Measurements from ENCODE around the gene PDZK1IP1. TPM values are rescaled to one million over a fixed set of nuclear protein-coding genes. Genes with fewer than 3 reads are reported as not detected.

The PDZK1IP1 gene
- total and polyA plus RNA-seq, 2 donors (not counting 1 experiment from before 2014, with no cell fraction given), result 0.21 TPM; not detected in 1

DNA sequence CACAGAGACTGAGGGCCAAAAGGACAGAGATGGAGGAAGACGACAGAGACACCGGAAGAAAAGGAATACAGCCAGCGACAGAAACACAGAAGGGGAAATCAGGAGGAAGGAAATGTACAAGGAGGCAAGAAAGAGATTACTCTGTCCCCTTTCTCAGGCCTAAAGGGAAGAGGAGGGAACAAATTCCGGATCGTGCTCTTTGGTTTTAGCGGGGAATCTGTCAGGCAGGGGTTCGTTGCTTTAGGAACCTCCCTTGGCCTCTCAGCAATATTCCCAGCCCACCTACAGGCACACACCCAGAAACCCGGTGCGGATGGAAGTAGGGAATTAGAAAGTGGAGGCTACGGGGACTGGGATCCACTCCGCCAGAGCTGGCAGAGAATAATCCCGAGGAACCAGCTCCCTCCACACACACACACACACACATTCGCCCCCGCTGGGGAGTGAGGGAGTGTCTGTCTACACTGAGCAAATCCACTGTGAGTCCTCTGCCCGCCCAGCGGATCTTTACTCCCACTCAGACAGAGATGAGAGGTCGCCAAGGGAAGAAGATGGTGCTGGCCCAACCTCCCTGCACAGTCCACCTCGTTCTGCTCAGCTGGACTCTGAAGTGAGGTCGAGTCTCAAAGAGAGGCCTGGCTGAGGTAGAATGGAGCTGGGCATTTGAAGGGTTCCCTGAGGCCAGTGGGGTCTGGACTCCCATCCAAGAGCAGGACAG lies 36.4 kb upstream of the PDZK1IP1 start:
- Histone ChIP-seq H3K27me3 (replicated peaks in 1 of 4; ENCODE audit: control extremely low read depth in 1 of 4, control insufficient read depth in 3 of 4, insufficient read depth in 4 of 4, low read length in 3 of 4) (peaks cover 0 to 90% (median 57%) of the 10 kb centered on the region in 4 experiments), H3K9me3 (ENCODE audit: control extremely low read depth in 1 of 3, control insufficient read depth in 2 of 3, insufficient read depth in 1 of 3, low read length in 2 of 3) (peaks cover 0 to 22% (median 0%) of the 10 kb centered on the region in 3 donors), H3K4me2 (replicated peaks; ENCODE audit: low read depth, low read length, poor library complexity, severe bottlenecking) (peak overlapping the region; percentile 69), H4K20me1 (ENCODE audit: control insufficient read depth, insufficient read depth, low read length, poor library complexity, severe bottlenecking) (no peaks in the 10 kb centered on the region), H3K9ac (ENCODE audit: low read length) (no peak overlapping the region), H3K79me2 (ENCODE audit: control insufficient read depth, insufficient read depth, low read length) (no peaks in the 10 kb centered on the region), H3K36me3 (replicated peaks in 1 of 2; ENCODE audit: control extremely low read depth in 1 of 2, control insufficient read depth in 1 of 2, extremely low read depth in 1 of 2, insufficient read depth in 2 of 2, low read length in 1 of 2) (no peaks in the 10 kb centered on the region), H3K27ac (ENCODE audit: low read length in 2 of 2) (no peak overlapping the region), H3K4me3 (ENCODE audit: control extremely low read depth in 1 of 5, extremely low read depth in 1 of 5, insufficient read depth in 1 of 5, low read depth in 2 of 5, low read length in 4 of 5) (no peak overlapping the region), H2AFZ (ENCODE audit: insufficient read depth, low read depth, low read length, poor library complexity, severe bottlenecking) (no peak overlapping the region), H3K4me1 (ENCODE audit: control insufficient read depth in 2 of 2, insufficient read depth in 2 of 2, low read length in 2 of 2) (peaks cover 32 to 36% of the 10 kb centered on the region in 2 donors)
- TF ChIP-seq, protein P1, sequence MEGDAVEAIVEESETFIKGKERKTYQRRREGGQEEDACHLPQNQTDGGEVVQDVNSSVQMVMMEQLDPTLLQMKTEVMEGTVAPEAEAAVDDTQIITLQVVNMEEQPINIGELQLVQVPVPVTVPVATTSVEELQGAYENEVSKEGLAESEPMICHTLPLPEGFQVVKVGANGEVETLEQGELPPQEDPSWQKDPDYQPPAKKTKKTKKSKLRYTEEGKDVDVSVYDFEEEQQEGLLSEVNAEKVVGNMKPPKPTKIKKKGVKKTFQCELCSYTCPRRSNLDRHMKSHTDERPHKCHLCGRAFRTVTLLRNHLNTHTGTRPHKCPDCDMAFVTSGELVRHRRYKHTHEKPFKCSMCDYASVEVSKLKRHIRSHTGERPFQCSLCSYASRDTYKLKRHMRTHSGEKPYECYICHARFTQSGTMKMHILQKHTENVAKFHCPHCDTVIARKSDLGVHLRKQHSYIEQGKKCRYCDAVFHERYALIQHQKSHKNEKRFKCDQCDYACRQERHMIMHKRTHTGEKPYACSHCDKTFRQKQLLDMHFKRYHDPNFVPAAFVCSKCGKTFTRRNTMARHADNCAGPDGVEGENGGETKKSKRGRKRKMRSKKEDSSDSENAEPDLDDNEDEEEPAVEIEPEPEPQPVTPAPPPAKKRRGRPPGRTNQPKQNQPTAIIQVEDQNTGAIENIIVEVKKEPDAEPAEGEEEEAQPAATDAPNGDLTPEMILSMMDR (IDR thresholded peaks at IDR 0.05), result no peak
- TF ChIP-seq EZH2 (IDR thresholded peaks at IDR 0.05; ENCODE audit: borderline replicate concordance, insufficient read depth, low read depth, low read length, poor library complexity, severe bottlenecking), result no peak
- POLR2A ChIA-PET, result no interaction called here
- H3K9me3 Mint-ChIP-seq (ENCODE audit: insufficient read depth), result no peaks in the 10 kb centered on the region
- H3K27ac Mint-ChIP-seq, result no peak overlapping the region
- peaks cover 28% of the 10 kb centered on the region for H3K4me1 Mint-ChIP-seq
- DNase-seq (no peak), ATAC-seq (ENCODE audit: low read depth) (no peak)
- intact Hi-C loops (cut with micrococcal nuclease), result no loop called here
- H3K4me3 Mint-ChIP-seq, result peak overlapping the region; percentile 71
- CTCF ChIA-PET, result interaction anchor here (1.1 kb wide), 1 partner anchor 32 kb away, joined by 3 read pairs; no protein-coding TSS in a partner anchor
- H3K27me3 Mint-ChIP-seq, result peaks cover 46% of the 10 kb centered on the region
- WGBS (ENCODE audit: insufficient coverage), result 19% methylated on average over 5 of the region's 19 CpGs

DNA sequence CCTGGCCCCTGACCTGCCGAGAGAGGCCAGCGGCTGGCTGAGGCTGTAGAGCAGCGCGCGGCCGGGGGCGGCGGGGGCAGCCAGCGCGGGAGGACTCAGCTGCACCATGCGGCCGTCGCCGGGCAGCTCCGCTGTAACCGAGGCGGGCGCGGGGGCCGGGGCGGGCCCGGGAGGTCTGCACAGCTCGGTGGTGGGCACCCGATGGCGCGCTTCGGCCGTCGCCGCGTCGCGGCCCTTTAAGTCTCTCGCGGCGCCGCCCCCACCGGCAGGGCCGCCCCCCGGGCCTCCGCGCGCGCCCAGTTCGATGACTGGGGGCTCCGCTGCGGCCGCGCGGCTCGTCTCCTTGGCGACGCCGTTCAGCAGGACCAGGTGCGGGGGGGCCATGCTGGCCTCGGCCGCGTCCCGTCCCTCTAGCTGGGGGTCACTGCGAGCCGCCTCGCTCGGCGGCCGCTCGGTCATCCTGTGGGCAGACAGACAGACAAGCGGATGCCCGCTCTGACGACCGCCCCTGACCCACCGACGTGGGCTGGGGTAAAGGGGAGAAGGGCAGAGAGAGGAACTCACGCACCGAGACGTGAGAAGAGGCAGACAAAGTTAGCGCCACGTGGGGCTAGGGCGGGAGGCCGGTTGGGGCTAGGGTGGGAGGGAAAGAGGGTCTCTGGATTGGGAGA lies 35.7 kb upstream of the PDZK1IP1 start:
- H3K4me2 ChIP-seq (replicated peaks; ENCODE audit: low read depth, low read length, poor library complexity, severe bottlenecking), result peak overlapping the region; percentile 69
- peak overlapping the region in 1 of 5 experiments; percentile 7 for H3K4me3 ChIP-seq (ENCODE audit: control extremely low read depth in 1 of 5, extremely low read depth in 1 of 5, insufficient read depth in 1 of 5, low read depth in 2 of 5, low read length in 4 of 5)
- no peaks in the 10 kb centered on the region for H4K20me1 ChIP-seq (ENCODE audit: control insufficient read depth, insufficient read depth, low read length, poor library complexity, severe bottlenecking)
- H3K9me3 ChIP-seq (ENCODE audit: control extremely low read depth in 1 of 3, control insufficient read depth in 2 of 3, insufficient read depth in 1 of 3, low read length in 2 of 3), result peaks cover 0 to 15% (median 0%) of the 10 kb centered on the region in 3 donors
- no peak overlapping the region for H3K27ac ChIP-seq (ENCODE audit: low read length in 2 of 2)
- CTCF ChIA-PET, result no interaction called here
- H3K4me1 ChIP-seq (ENCODE audit: control insufficient read depth in 2 of 2, insufficient read depth in 2 of 2, low read length in 2 of 2), result peaks cover 25 to 28% of the 10 kb centered on the region in 2 donors
- POLR2A ChIA-PET, result no interaction called here
- H3K9me3 Mint-ChIP-seq (ENCODE audit: insufficient read depth), result no peaks in the 10 kb centered on the region
- DNase-seq (peak; percentile 19), ATAC-seq (ENCODE audit: low read depth) (peak; percentile 24)
- H3K27me3 Mint-ChIP-seq, result peaks cover 47% of the 10 kb centered on the region
- intact Hi-C loops (cut with micrococcal nuclease), result no loop called here
- no peaks in the 10 kb centered on the region for H3K36me3 ChIP-seq (replicated peaks in 1 of 2; ENCODE audit: control extremely low read depth in 1 of 2, control insufficient read depth in 1 of 2, extremely low read depth in 1 of 2, insufficient read depth in 2 of 2, low read length in 1 of 2)
- no peak overlapping the region for H3K9ac ChIP-seq (ENCODE audit: low read length)
- peak overlapping the region; percentile 71 for H3K4me3 Mint-ChIP-seq
- TF ChIP-seq, protein P1 (IDR thresholded peaks at IDR 0.05), result no peak
- no peak for TF ChIP-seq EZH2 (IDR thresholded peaks at IDR 0.05; ENCODE audit: borderline replicate concordance, insufficient read depth, low read depth, low read length, poor library complexity, severe bottlenecking)
- 2% methylated on average over 79 of the region's 79 CpGs for WGBS (ENCODE audit: insufficient coverage)
- H2AFZ ChIP-seq (ENCODE audit: insufficient read depth, low read depth, low read length, poor library complexity, severe bottlenecking), result peak overlapping the region; percentile 49
- peaks cover 22% of the 10 kb centered on the region for H3K4me1 Mint-ChIP-seq
- no peak overlapping the region for H3K27ac Mint-ChIP-seq
- H3K79me2 ChIP-seq (ENCODE audit: control insufficient read depth, insufficient read depth, low read length), result no peaks in the 10 kb centered on the region
- peaks cover 0 to 89% (median 51%) of the 10 kb centered on the region in 4 experiments for H3K27me3 ChIP-seq (replicated peaks in 1 of 4; ENCODE audit: control extremely low read depth in 1 of 4, control insufficient read depth in 3 of 4, insufficient read depth in 4 of 4, low read length in 3 of 4)
